ENCODE results near the gene PCGF1.

Gene PCGF1

DNA sequence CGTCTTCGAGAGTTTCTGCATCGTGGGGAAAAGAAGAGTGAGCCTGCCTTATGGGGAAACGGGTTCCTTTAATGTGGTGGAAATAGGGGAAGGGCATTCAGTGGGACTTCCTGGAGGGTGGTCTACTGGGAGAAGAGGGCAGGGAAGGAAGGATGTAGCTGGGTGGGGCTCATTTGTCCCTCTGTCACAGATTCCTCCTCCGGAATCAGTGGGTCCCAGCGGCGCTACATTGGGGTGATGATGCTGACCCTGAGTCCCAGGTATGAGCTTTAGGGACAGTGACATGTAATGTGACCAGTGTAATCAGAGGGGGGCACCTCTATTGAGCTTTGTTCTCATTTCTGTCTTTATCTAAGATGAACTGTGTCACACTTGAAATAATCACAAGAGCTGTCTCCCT, 24.2 kb upstream of the PCGF1 start:
- Mint-ChIP-seq H3K36me3 (peaks cover 42% of the 10 kb centered on the region), H3K9me3 (no peaks in the 10 kb centered on the region), H3K27me3 (peaks cover 6% of the 10 kb centered on the region), H3K27ac (peak overlapping the region; percentile 8), H3K4me1 (peaks cover 44% of the 10 kb centered on the region), H3K4me3 (peak overlapping the region; percentile 96)
- CTCF ChIA-PET = interaction anchor here (0.5 to 5.8 kb wide), 36 partner anchors 9 to 712 kb away, joined by 3 to 104 read pairs (median 4); partner anchors contain the start of genes C2orf81, CCDC142, MRPL53 and TTC31
- no peak for DNase-seq

DNA sequence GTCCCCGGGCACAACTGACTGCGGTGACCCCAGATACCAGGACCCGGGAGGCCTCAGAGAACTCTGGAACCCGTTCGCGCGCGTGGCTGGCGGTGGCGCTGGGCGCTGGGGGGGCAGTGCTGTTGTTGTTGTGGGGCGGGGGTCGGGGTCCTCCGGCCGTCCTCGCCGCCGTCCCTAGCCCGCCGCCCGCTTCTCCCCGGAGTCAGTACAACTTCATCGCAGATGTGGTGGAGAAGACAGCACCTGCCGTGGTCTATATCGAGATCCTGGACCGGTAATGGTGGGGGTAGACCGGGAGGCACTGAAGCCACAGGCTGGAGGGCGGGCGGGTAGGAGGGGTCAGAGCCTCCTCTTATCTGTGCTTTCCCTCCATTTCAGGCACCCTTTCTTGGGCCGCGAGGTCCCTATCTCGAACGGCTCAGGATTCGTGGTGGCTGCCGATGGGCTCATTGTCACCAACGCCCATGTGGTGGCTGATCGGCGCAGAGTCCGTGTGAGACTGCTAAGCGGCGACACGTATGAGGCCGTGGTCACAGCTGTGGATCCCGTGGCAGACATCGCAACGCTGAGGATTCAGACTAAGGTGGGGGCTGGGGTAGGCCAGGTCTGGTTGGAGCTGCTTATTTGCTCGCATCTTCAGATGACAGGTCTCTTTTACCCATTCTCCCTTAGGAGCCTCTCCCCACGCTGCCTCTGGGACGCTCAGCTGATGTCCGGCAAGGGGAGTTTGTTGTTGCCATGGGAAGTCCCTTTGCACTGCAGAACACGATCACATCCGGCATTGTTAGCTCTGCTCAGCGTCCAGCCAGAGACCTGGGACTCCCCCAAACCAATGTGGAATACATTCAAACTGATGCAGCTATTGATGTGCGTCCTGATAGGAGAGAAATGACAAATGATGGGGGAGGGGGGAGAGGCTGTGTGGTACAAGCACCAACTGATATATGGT, 23.0 kb upstream of the PCGF1 start:
- no peaks in the 10 kb centered on the region for H3K9me3 Mint-ChIP-seq
- no peaks in the 10 kb centered on the region for H3K27me3 Mint-ChIP-seq
- H3K4me3 Mint-ChIP-seq = peak overlapping the region; percentile 96
- CTCF ChIA-PET = interaction anchor here (0.8 to 5.8 kb wide), 13 partner anchors 9 to 281 kb away, joined by 3 to 104 read pairs (median 4); partner anchors contain the start of genes CCDC142 and TTC31
- peaks cover 51% of the 10 kb centered on the region for H3K4me1 Mint-ChIP-seq
- H3K36me3 Mint-ChIP-seq = peaks cover 52% of the 10 kb centered on the region
- H3K27ac Mint-ChIP-seq = peak overlapping the region; percentile 94
- DNase-seq = peak; percentile 66

DNA sequence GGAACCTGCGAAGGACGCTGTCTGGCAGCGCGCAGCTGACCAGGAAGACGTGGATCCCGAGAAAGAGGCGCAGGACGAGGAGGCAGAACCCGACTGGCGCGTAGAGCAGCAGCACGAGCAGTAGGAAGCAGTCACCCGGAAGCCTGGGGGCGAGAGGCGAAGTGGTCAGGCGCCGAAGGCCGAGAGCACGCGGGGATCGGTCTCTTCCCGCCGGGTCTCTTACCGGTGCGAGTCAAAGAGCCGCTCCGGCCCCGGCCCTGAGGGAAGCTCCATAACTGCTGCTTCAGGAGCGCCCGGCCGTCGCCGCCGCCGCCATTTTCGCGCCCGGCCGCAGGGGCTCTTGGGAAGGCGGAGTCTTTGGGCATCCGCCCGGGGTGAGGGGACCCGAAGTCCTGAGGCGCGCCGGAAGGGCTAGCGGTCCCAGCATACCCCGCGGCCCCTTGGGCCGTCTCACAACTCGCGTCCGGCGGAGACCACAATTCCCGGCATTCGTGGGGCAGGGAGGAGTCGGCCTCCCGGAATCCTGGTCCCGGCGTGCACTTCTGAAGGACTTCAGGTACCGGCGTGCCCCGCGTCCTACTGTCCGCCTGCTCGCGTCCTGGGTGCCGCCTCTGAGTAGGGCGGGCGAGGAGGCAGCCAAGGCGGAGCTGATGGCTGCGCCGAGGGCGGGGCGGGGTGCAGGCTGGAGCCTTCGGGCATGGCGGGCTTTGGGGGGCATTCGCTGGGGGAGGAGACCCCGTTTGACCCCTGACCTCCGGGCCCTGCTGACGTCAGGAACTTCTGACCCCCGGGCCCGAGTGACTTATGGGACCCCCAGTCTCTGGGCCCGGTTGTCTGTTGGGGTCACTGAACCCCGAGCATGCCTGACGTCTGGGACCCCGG, 22.1 kb upstream of the PCGF1 start, which contains the start of the genes AUP1 and HTRA2:
TSS of gene AUP1 (minus strand) at position 350 of the 882 bp plus-strand sequence. CDS start at position 273, 77 bp downstream.
TSS of gene HTRA2 (plus strand) at position 577 of the 882 bp plus-strand sequence. CDS start at position 651, 74 bp downstream.
- H3K4me3 Mint-ChIP-seq = peak within 1 kb of the TSS; percentile 96
- peaks cover 51% of the 10 kb centered on the region for H3K4me1 Mint-ChIP-seq
- peak; percentile 94 for DNase-seq
- H3K9me3 Mint-ChIP-seq = no peaks in the 10 kb centered on the region
- peaks cover 55% of the 10 kb centered on the region for H3K36me3 Mint-ChIP-seq
- CTCF ChIA-PET = interaction anchor here (1.0 to 5.8 kb wide), 6 partner anchors 17 to 59 kb away, joined by 3 to 86 read pairs (median 6); partner anchors contain the start of genes CCDC142 and TTC31
- H3K27me3 Mint-ChIP-seq = no peaks in the 10 kb centered on the region
- peak within 1 kb of the TSS; percentile 94 for H3K27ac Mint-ChIP-seq

DNA sequence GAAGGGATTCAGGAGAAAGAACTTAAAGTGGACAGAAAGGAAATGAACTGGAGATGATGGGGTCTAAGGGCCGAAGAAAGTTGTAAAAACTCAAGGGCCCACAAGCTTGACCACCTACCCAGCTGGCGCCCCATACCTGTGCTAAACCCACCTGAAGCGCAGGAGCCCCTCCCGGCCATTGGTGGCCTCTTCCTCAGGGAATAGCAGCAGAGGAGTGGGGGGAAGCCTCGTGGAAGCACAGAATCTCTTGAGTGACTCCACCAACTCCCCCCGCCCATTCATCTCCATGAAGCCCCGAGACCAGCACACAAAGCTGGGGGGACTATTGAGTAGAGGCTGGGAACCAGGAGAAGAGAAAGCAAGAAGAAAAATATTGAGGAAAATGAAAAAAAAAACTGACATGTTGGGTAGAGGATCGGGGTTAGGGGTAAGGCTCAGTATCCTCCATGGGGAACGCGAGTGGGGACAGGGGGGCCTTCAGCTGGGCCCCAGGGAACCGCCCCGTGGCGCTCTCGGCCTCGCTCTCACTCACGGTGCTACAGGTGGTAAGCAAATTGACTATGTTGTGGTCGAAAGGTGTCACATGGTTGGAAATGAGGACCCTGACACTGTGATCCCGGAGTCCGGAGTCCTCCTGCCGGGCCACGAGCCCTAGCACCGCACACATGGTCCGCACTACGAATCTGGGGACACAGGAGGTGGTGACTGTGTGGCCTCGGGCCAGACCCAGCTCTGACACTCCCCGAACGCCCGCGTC, 21.3 kb upstream of the PCGF1 start:
- Mint-ChIP-seq H3K27me3 (peaks cover 4% of the 10 kb centered on the region), H3K4me3 (peak overlapping the region; percentile 96), H3K27ac (peak overlapping the region; percentile 94), H3K4me1 (peaks cover 51% of the 10 kb centered on the region), H3K9me3 (no peaks in the 10 kb centered on the region), H3K36me3 (peaks cover 53% of the 10 kb centered on the region)
- CTCF ChIA-PET = interaction anchor here (1.0 to 5.8 kb wide), 5 partner anchors 18 to 60 kb away, joined by 3 to 86 read pairs (median 7); partner anchors contain the start of genes CCDC142 and TTC31
- DNase-seq = no peak

DNA sequence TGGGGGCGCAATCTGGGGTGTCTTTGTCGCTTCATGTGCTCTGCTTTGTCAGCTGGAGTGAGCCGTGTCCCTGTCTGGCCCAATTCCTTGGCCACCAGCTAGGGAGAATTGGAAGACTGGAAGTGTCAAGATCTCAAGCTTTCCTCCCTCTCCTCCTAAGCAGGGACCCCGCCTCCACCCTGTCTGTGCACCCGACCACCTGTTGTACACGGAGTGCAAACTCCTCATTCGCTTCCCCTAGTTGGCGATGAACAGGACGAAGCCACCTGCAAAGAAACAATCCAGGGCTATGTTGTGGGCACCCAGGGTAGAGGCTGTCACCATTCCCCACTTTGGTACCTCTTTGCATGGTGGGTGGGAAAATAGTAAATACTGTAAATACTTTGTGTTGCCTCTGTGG, 20.2 kb upstream of the PCGF1 start:
- no peak for DNase-seq
- H3K27ac Mint-ChIP-seq = no peak overlapping the region
- peak overlapping the region; percentile 96 for H3K4me3 Mint-ChIP-seq
- H3K36me3 Mint-ChIP-seq = peaks cover 51% of the 10 kb centered on the region
- H3K9me3 Mint-ChIP-seq = no peaks in the 10 kb centered on the region
- peaks cover 56% of the 10 kb centered on the region for H3K4me1 Mint-ChIP-seq
- CTCF ChIA-PET = interaction anchor here (1.0 to 1.9 kb wide), 2 partner anchors 59 to 71 kb away, joined by 3 to 7 read pairs; no protein-coding TSS in a partner anchor
- peaks cover 11% of the 10 kb centered on the region for H3K27me3 Mint-ChIP-seq

DNA sequence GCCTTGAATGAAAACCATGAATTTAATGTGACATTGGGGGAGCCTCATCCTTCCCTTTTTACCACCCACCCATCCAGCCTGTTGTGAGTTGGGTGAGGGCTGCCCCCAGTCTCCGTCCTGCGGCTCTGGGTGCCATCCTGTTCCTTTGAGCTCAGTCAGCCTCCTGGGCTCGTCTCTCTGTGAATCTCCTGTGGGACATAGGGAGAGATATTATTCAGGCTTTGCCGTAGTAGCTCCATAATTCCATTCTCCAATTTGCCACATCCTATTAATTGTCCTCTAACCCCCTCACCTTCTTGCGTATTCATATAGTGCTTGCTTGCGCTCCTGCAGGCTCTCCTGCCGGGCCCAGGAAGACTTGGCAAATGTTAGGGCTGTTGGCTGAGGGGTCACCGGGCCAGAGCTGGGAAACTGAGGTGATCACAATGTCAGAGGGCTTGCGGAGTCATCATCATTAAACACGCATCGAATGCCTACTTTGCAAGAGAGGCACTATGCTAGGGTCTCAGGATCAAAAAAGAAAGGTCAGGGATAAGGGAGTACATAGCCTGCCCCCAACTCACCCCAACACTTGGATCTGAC, 19.2 kb upstream of the PCGF1 start:
- no peak for DNase-seq
- no peak overlapping the region for H3K4me3 Mint-ChIP-seq
- peaks cover 50% of the 10 kb centered on the region for H3K4me1 Mint-ChIP-seq
- H3K27ac Mint-ChIP-seq = no peak overlapping the region
- CTCF ChIA-PET = interaction anchor here (1.0 kb wide), 1 partner anchor 70 kb away, joined by 3 read pairs; no protein-coding TSS in a partner anchor
- H3K27me3 Mint-ChIP-seq = peaks cover 21% of the 10 kb centered on the region
- H3K36me3 Mint-ChIP-seq = peaks cover 42% of the 10 kb centered on the region
- no peaks in the 10 kb centered on the region for H3K9me3 Mint-ChIP-seq

DNA sequence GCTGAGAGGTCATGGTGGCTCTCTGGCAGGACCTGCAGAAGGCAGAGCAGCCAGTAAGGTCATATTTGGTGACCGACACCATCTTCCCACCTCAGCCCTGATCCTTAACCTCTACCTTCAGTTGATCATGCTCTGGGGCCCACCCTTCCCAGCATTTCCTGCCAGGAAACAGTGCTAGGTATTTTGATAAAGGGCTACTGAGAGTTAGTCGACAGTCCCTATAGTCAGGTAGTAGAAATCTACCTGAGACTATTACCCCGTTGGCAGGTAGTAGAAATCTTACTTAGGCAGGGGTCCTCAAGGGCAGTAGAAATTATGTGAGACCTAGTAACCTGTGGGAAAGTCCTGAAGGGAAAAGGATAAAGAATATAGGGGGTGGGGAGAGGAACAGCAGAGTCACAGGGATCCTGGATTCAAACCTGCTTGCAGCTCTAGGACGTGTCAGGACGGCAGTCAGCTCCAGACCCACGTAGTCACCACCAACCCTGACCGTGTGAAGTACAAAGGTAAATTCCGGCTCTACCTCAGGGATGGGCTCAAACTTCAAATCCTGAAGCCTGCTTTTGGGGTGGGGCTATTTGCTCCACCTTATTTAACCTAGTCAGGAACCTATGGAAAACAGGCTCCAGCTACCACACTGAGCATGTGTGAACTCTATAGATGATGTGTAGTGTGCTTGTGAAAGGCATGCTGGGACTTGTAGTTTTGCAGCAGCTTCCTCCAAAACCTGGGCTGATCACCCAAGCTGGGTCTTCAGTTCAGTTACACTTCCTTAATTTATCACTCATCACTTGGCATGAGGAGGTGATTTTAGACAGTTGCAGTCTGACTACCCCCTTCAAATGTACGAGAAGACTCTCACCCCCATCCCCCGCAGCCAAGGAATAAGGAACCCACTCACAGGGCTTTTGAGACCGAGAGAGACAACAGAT, 18.5 kb upstream of the PCGF1 start, which contains the start of gene DQX1:
TSS of gene DQX1 (minus strand) at position 515 of the 932 bp plus-strand sequence. CDS start at position 13, 502 bp downstream.
- Mint-ChIP-seq H3K9me3 (no peaks in the 10 kb centered on the region), H3K27me3 (peaks cover 29% of the 10 kb centered on the region), H3K4me3 (no peak within 1 kb of the TSS), H3K4me1 (peaks cover 43% of the 10 kb centered on the region), H3K36me3 (peaks cover 41% of the 10 kb centered on the region), H3K27ac (peak within 1 kb of the TSS; percentile 12)
- peak; percentile 46 for DNase-seq
- CTCF ChIA-PET = no interaction called here

DNA sequence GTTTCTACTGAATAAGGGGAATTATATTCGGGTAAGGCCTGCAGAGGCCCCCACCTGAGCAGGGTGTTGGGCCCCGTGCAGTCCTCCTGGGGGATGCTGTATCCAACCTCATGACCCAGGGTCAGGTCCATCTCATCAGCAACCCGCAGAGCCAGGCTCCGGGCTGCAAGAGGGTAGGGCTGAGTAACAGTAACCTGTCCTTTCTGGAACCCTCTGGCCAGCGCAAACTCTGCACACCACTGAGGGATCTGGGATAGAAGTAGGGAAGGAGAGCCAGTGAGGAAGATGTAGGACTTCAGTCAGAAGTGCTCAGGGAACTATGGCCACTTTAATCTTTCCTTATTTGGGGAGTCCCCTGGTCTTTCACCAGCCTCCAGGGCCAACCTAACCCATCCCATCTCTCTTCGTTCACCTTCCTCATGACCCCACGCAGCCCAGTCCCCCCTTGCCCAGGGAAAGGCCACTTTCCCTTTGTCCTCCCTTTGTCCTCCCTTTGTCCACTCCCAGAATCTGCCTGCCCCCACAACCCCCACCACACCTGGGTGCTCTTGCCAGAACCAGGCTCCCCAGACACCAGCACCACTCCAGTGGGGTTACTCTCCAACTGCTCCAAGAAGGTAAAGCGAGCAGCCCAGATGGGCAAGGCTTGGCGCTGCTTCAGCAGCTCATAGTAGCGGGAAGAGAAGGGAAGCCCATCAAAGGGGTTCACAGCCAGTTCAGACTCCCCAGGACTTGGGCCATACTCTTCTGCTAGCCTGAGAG, 17.6 kb upstream of the PCGF1 start:
- Mint-ChIP-seq H3K4me3 (no peak overlapping the region), H3K27ac (no peak overlapping the region), H3K4me1 (peaks cover 37% of the 10 kb centered on the region), H3K27me3 (peaks cover 37% of the 10 kb centered on the region), H3K36me3 (peaks cover 37% of the 10 kb centered on the region), H3K9me3 (no peaks in the 10 kb centered on the region)
- CTCF ChIA-PET = no interaction called here
- DNase-seq = no peak

DNA sequence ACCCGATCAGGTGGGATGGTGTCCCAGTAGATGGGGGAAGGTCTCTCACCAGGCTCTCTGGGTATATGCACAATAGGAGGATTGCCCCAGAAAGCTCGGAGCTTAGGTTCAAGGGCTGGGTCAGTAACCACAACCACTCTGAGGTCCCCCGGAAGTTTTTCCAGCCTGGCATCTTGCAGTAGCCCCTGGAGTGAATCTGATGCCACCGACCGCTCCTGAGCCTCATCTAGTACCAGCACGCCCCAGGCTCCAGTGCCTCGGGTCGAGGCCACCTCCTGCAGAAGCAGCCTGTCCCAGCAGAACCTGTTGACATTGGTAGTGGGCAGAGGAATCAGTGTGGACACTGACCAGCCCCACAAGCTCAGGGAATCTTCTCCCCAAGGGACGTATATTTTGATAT, 16.5 kb upstream of the PCGF1 start:
- H3K27me3 Mint-ChIP-seq = peaks cover 48% of the 10 kb centered on the region
- no peak for DNase-seq
- CTCF ChIA-PET = interaction anchor here (1.0 to 2.7 kb wide), 2 partner anchors 9 to 61 kb away, joined by 3 to 12 read pairs; no protein-coding TSS in a partner anchor
- H3K9me3 Mint-ChIP-seq = no peaks in the 10 kb centered on the region
- peaks cover 35% of the 10 kb centered on the region for H3K4me1 Mint-ChIP-seq
- H3K36me3 Mint-ChIP-seq = peaks cover 34% of the 10 kb centered on the region
- no peak overlapping the region for H3K27ac Mint-ChIP-seq
- no peak overlapping the region for H3K4me3 Mint-ChIP-seq

DNA sequence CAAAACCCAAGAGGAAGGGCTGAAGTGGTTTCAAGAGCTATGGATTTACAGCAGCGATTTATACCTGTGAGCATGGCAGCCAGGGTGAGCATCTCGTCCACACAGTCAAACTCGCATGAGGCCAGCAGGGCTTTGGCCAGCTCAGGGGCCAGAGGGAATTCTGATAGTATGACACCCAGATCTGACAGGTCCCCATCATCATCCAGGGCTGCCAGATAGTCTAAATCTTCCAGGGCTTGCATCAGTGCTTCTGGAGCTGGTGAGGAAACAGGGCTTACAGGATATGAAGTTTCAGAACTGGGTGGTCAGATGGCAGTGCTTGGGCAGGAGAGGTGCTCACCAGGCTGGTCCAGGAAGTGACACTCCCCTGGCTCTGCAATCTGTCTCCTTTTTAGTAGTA, 15.0 kb upstream of the PCGF1 start:
- Mint-ChIP-seq H3K4me3 (no peak overlapping the region), H3K9me3 (no peaks in the 10 kb centered on the region), H3K36me3 (peaks cover 22% of the 10 kb centered on the region), H3K27ac (no peak overlapping the region), H3K4me1 (peaks cover 23% of the 10 kb centered on the region), H3K27me3 (peaks cover 63% of the 10 kb centered on the region)
- CTCF ChIA-PET = interaction anchor here (0.9 to 2.7 kb wide), 3 partner anchors 10 to 65 kb away, joined by 3 to 12 read pairs (median 3); no protein-coding TSS in a partner anchor
- no peak for DNase-seq

DNA sequence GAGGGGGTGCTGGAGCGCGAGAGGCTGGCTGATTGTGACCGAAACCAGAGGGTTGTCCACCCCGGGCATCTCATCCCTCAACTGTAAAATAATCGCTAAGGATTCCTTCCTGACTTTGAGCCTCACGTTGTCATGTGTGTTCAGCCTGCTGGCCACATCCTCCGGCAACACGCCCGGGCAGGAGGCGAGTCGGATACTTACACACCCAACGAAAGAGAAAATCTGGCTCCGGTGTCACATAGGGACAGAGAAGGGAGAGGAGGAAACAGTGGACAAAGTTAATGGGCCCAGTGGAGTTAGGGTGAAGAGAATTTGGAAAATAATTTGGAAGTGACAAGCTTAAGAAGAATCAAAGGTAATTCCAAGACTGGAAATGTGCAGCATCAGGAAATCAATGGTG, 9.2 kb upstream of the PCGF1 start:
- no peak for DNase-seq
- Mint-ChIP-seq H3K36me3 (peaks cover 9% of the 10 kb centered on the region), H3K4me3 (peak overlapping the region; percentile 71), H3K27ac (no peak overlapping the region), H3K9me3 (no peaks in the 10 kb centered on the region), H3K27me3 (peaks cover 99% of the 10 kb centered on the region), H3K4me1 (peaks cover 33% of the 10 kb centered on the region)
- CTCF ChIA-PET = no interaction called here

Measured in activated naive CD4-positive, alpha-beta T cell treated with anti-CD3 and anti-CD28 coated beads, Interleukin-2, amount 10 ng/mL, durations not matched to agents 7 days and 5 days (primary cell).